Loucy (cell line): Measurements from ENCODE around the gene NEK3.
"Not testable (repeated sequence)": the region's sequence is repeated elsewhere in the genome, so short reads cannot be mapped to it uniquely, and the experiment has no call there.

Experiments
- H2AFZ ChIP-seq: fragments of 200-600 bp; sonication (generic); 2 replicates; pipeline ENCODE4 v1.6.0; 2016; ENCODE audit warnings: antibody characterized with exemption, mild to moderate bottlenecking, low read length, moderate library complexity
- H3F3A ChIP-seq: fragments of 200-600 bp; 2 replicates; pipeline ENCODE4 v1.6.0; 2016; ENCODE audit warnings: antibody characterized with exemption, low read depth, mild to moderate bottlenecking
- H3K27me3 ChIP-seq: fragments of 200-600 bp; sonication (generic); 2 replicates; pipeline ENCODE4 v1.6.1; 2014; ENCODE audit warnings: low read length, mild to moderate bottlenecking; ENCODE audit not compliant: insufficient read depth, poor library complexity, severe bottlenecking
- H3K36me3 ChIP-seq: fragments of 200-600 bp; sonication (generic); 2 replicates; pipeline ENCODE4 v1.6.1; 2016; ENCODE audit warnings: low read length; ENCODE audit not compliant: insufficient read depth
- H3K4me1 ChIP-seq: fragments of 200-600 bp; sonication (generic); 2 replicates; pipeline ENCODE4 v1.5.1; 2014; ENCODE audit warnings: low read length, mild to moderate bottlenecking; ENCODE audit not compliant: insufficient read depth, poor library complexity, severe bottlenecking
- H3K4me2 ChIP-seq: fragments of 200-600 bp; sonication (generic); 2 replicates; pipeline ENCODE4 v1.6.0; 2014; ENCODE audit warnings: antibody characterized with exemption, low read length, low read depth, mild to moderate bottlenecking; ENCODE audit not compliant: poor library complexity, severe bottlenecking
- H3K4me3 ChIP-seq: fragments of 200-600 bp; sonication (generic); 2 replicates; pipeline ENCODE4 v1.5.1; 2014; ENCODE audit warnings: low read length, mild to moderate bottlenecking, mixed read lengths; ENCODE audit not compliant: poor library complexity, severe bottlenecking
- H3K79me2 ChIP-seq: fragments of 200-600 bp; sonication (generic); 2 replicates; pipeline ENCODE4 v1.6.1; 2014; ENCODE audit warnings: low read length; ENCODE audit not compliant: insufficient read depth
- H3K9ac ChIP-seq: fragments of 200-600 bp; sonication (generic); 2 replicates; pipeline ENCODE4 v1.6.0; 2014; ENCODE audit warnings: mild to moderate bottlenecking, low read depth, low read length, moderate library complexity; ENCODE audit not compliant: poor library complexity, severe bottlenecking
- H3K9me2 ChIP-seq: fragments of 200-600 bp; sonication (generic); replicated peaks from 2 replicates; pipeline ENCODE4 v1.6.1; 2016; ENCODE audit warnings: low read depth, low read length, mixed read lengths
- H3K9me3 ChIP-seq: fragments of 200-600 bp; sonication (generic); 2 replicates; pipeline ENCODE4 v1.6.1; 2014; ENCODE audit warnings: mild to moderate bottlenecking, antibody characterized with exemption, low read length, low read depth; ENCODE audit not compliant: insufficient read depth
- H4K20me1 ChIP-seq: fragments of 200-600 bp; sonication (generic); 2 replicates; pipeline ENCODE4 v1.6.0; 2014; ENCODE audit warnings: antibody characterized with exemption, low read length, mild to moderate bottlenecking; ENCODE audit not compliant: insufficient read depth, poor library complexity, severe bottlenecking
- CTCF ChIP-seq: fragments of 200-600 bp; sonication (generic); conservative IDR thresholded peaks from 2 replicates; pipeline ENCODE4 v1.5.1; 2014; ENCODE audit warnings: mild to moderate bottlenecking, antibody characterized with exemption, low read length
- EZH2phosphoT487 ChIP-seq: fragments of 200-600 bp; IDR thresholded peaks from 2 replicates; pipeline ENCODE4 v1.6.1; 2018; ENCODE audit warnings: antibody characterized with exemption, mild to moderate bottlenecking, moderate library complexity, borderline replicate concordance

Gene NEK3

DNA sequence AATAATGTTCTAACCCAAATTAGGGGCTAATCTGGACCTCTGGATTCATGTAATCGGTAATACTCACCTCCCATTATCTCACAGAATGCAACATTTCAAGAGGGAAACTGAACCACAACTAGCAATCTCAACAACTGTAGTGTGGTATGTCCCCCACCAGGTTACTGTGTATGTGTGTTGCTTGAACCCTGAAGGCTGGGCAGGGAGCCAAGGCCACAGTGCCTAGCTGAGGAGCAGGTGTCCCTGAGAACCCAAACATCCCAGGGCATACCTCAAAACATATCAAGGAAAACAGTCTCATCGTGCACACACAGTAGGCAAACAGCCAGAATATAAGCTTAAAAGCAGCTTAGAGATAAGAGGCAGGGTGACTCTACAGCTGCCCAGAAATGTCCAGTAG, 20.5 kb upstream of the NEK3 start:
- H3K9ac ChIP-seq: no peak overlapping the region
- no peaks in the 10 kb centered on the region for H3K9me3 ChIP-seq
- H3K79me2 ChIP-seq: peaks cover 9% of the 10 kb centered on the region; the same call in 1 of the 2 replicates
- no peaks in the 10 kb centered on the region for H3K9me2 ChIP-seq
- no peak overlapping the region for H3K4me2 ChIP-seq
- no peak overlapping the region for H2AFZ ChIP-seq
- TF ChIP-seq CTCF: no peak
- TF ChIP-seq EZH2phosphoT487: no peak
- no peak overlapping the region for H3K4me3 ChIP-seq
- no peaks in the 10 kb centered on the region for H3F3A ChIP-seq
- no peaks in the 10 kb centered on the region for H4K20me1 ChIP-seq
- peaks cover 4% of the 10 kb centered on the region for H3K4me1 ChIP-seq
- peaks cover 54% of the 10 kb centered on the region; the same call in 1 of the 2 replicates for H3K36me3 ChIP-seq
- H3K27me3 ChIP-seq: no peaks in the 10 kb centered on the region

DNA sequence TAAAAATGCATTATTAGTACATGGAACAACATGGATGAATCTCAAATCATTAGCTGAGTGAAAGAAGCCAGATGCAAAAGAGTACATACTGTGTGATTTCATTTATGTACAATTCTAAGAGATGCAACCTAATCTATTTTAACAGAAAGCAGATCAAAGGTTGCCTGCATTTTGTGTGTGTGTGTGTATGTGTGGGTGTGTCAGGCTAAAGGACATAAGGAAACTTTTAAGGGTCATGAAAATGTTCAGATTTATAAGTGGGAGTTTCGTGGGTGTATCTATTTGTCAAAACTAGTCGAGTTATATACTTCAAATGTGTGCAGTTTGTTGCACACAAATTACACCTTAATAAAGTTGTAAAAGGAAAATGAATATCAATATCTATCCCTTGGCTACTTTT, 17.9 kb upstream of the NEK3 start:
- Histone ChIP-seq H3K27me3 (no peaks in the 10 kb centered on the region), H3K9ac (no peak overlapping the region), H3K4me3 (no peak overlapping the region), H3K36me3 (peaks cover 63% of the 10 kb centered on the region; the same call in 1 of the 2 replicates), H2AFZ (no peak overlapping the region), H4K20me1 (no peaks in the 10 kb centered on the region), H3K9me3 (no peaks in the 10 kb centered on the region), H3K4me1 (peaks cover 11% of the 10 kb centered on the region), H3K4me2 (no peak overlapping the region), H3K9me2 (no peaks in the 10 kb centered on the region), H3F3A (0 out of 2 replicates have a peak, but pooled peaks cover 2% of the 10 kb centered on the region), H3K79me2 (no peaks in the 10 kb centered on the region)
- no peak for TF ChIP-seq CTCF
- TF ChIP-seq EZH2phosphoT487: no peak

DNA sequence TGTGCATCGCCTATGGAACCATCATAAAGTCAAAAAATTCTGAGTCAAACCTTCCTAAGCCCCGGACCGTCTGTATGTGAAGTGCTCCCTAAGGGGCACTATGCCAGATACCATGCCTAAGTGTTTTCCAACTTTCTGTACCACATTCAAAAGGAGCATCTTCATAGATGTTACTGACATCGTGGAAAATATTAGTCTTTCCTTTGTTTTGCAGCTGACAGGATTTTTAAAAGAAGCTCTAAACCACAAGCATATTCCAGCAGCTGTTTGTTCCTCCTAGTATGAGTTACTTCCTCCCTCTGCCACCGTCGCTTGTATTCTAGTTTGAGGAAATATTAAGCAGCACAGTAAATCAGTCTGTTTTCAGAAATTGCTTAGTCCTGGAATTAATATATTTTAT, 14.6 kb upstream of the NEK3 start:
- H3F3A ChIP-seq, H2AFZ ChIP-seq, H3K9me2 ChIP-seq, H4K20me1 ChIP-seq, H3K79me2 ChIP-seq, H3K9me3 ChIP-seq, H3K27me3 ChIP-seq, H3K4me3 ChIP-seq, H3K9ac ChIP-seq, H3K4me2 ChIP-seq: not testable (repeated sequence)
- Histone ChIP-seq H3K4me1 (peaks cover 11% of the 10 kb centered on the region), H3K36me3 (peaks cover 79% of the 10 kb centered on the region; the same call in 1 of the 2 replicates)

DNA sequence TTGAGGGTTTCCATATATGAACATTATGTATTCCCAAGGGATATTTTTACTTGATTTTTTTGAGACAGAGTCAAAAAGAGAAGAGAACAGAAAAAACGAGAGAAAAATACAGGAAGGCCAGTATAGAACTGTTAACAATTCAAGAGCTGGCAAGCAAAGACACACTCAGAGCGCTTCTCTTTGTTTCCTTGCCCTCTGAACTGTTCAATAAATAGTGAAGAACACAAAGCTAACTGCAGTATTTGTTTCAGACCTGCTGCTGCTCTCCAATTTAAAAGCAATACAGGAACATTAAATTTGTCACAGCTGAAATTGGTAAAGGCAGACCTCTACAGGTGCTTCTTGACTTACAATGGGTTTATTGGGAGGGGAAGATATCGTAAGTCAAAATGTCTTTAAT, 14.0 kb upstream of the NEK3 start:
- Histone ChIP-seq H3K4me2 (no peak overlapping the region), H4K20me1 (no peaks in the 10 kb centered on the region), H3K9ac (no peak overlapping the region), H3K4me1 (peaks cover 11% of the 10 kb centered on the region), H3K4me3 (no peak overlapping the region), H3K9me2 (no peaks in the 10 kb centered on the region), H3K36me3 (peaks cover 84% of the 10 kb centered on the region; the same call in 1 of the 2 replicates), H3K27me3 (no peaks in the 10 kb centered on the region), H3K9me3 (no peaks in the 10 kb centered on the region), H3K79me2 (no peaks in the 10 kb centered on the region), H2AFZ (no peak overlapping the region), H3F3A (0 out of 2 replicates have a peak, but pooled peaks cover 2% of the 10 kb centered on the region)
- TF ChIP-seq CTCF (no peak), EZH2phosphoT487 (no peak)

- not testable (repeated sequence) for H3K9me2 ChIP-seq, H3F3A ChIP-seq, H2AFZ ChIP-seq, H3K4me3 ChIP-seq, H3K9ac ChIP-seq, H3K27me3 ChIP-seq, H3K9me3 ChIP-seq, H4K20me1 ChIP-seq, H3K4me2 ChIP-seq, H3K79me2 ChIP-seq
- peaks cover 11% of the 10 kb centered on the region for H3K4me1 ChIP-seq
- H3K36me3 ChIP-seq: peaks cover 80% of the 10 kb centered on the region; the same call in 1 of the 2 replicates
Measured at GRCh38 chr13:52171686-52172085, 12.3 kb upstream of the NEK3 start.
